GM18502 (cell line): ENCODE results near the gene ARGLU1.
A peak's percentile ranks its signal among the peaks of the same experiment; 100 is the strongest.

ENCODE experiments used
- ATAC-seq: cut with Tn5 transposase; IDR thresholded peaks from one replicate; pipeline ENCODE4 v1.9.1; 2021; ENCODE audit warnings: mild to moderate bottlenecking; ENCODE audit not compliant: unreplicated experiment, poor library complexity

ARGLU1 gene

DNA sequence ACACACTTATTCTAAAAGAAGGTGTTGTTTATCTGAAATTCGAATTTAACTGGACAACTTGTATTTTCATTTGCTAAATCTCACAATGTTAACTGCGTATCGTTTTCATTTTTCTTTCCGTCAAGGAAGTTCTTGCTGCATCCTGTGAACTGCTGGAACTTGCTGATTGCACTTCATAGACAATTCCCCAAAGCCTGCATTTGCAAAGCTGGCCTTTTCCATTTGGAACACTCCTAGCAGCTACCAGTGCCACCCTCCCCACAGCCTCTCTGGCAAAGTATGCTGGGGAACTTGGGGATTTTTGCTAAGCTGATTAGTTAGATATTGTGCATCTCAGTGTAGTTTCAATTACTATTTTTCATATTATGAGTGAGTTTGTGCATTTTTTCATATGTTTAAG, 20.4 kb upstream of the ARGLU1 start:
- ATAC-seq: no peak

DNA sequence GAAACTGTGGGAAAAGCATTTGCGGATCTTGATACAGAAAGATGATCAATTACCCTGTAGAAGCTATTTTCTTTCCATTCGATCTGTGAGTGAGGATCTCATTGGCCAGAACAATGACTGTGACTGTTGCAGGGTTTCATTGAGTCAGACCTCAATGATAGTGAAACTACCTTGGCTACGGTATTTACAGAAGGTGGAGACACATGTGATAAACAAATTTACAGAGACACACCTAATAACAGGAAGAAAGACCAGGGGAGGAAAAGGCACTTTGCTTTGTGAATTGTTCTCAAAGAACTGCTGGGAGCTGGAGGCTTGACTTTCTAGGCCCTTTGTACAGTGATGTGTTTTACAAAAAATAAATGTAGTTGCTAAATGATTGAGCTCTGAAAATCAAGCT, 19.9 kb upstream of the ARGLU1 start:
- ATAC-seq: no peak

DNA sequence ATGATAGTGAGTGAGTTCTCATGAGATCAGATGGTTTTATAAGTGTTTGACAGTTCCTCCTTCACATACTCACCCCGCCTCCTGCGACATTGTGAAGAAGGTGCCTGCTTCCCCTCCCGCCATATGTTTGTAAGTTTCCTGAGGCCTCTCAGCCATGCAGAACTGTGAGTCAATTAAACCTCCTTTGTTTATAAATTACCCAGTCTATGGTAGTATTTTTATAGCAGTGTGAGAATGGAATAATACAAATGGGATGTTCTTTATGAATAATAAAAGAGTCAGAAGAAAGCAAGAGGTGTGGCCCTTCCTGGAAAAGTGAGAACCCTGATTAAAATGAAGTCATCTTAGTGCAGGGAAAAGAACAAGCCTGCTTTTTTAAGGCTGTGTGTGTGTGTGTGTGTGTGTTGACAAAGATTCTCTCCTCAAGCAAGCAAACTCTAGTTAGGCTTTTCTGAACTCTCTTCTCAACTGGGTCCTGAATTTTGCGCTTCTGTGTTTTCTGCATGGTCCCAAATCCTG, 18.8 kb upstream of the ARGLU1 start:
- no peak for ATAC-seq

DNA sequence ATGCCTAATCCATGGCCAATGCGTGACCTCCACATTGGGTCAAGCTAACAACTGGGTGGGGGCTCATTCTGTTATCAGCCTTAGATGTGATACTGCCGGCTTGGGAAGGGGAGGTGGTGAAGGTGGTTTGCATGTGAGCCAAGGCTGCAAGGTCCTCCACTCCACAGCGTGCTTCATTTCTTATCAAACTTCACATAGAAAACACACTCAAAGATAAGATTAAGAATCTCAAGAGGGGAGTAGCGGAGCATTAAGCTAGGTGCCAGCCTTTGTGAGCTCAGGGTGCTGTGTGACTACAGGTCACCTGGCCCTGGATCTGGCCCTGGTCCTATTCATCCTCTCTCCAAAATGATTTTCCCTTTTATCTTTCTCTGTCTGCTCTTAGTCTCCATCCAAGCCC, 13.3 kb upstream of the ARGLU1 start:
- no peak for ATAC-seq

DNA sequence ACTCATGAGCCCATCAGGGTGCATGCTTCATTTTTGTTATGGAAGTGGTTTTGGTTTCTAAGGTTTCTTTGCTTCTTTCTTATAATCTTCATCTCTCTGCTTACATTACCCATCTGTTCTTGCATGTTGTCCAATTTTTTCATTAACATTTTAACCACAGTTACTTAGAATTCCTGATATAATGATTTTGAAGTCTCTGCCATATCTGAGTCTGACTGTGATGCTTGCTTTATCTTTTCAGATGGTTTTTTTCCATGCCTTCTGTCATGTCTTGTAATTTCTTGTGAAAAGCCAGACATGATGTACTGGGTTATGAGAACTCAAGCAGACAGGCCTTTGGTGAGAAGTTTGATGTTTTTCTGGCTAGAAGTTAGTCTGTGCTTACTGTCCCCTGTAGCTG, 8.0 kb upstream of the ARGLU1 start:
- ATAC-seq: no peak

DNA sequence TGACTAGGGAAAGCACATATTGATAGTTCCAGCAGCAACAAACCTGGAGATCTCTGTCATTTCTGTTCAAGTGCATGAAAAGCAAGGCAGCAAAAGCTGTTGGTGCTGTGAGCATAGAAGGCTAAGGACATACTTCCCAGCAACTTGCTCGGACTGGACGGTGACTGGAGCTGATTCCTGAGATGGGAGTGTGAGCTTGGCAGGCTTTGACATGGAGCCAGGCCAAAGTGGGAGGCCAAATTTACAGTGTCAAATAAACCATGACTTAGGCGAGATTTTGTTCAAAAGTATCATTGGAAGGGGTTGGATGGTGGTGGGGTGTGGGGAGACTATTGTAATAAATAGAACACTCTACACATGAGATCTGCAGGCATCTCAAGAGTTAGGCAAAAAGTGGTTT, 5.9 kb upstream of the ARGLU1 start:
- ATAC-seq: no peak

DNA sequence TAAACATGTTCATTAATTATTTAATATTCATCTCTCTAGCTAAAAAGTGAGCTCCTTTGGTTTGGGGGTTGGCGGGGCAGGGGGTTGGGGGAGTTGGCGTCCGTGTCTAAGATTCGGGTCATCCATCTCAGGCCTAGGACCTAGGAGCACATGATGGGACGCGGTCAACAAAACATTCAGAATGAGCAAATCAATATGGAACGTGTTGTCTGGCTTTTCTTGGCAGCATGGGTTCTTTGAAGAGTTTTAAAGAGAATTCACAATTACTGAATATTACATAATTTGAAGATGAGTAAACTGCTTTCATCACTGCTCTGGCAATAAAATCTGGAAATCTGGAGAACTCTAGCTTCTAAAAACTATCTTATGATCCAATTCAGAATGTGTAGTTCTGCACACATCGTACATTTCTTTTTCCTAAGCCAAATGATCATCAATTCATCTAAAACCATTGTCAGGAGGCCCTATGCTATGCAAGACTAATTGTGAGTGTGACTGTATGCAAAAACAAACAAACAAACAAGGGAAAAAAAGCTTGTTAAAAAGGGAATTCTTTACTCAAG, 5.4 kb upstream of the ARGLU1 start:
- no peak for ATAC-seq

DNA sequence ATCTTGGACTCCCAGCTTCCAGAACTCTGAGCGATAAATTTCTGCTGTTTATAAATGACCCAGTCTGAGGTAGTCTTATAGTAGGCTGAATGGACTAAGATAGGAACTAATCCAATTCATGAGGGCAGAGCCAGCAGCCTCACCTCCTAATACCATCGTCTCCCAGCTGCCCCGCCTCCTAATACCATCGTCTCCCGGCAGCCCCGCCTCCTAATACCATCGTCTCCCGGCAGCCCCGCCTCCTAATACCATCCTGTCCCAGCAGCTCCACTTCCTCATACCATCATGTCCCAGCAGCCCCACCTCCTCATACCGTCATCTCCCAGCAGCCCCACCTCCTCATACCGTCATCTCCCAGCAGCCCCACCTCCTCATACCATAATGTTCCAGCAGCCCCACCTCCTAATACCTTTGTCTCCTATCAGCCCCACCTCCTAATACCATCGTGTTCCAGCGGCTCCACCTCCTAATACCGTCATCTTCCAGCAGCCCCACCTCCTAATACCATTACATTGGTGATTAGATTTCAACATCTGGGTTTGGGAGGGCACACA, 2.4 kb upstream of the ARGLU1 start:
- ATAC-seq: peak; percentile 55

DNA sequence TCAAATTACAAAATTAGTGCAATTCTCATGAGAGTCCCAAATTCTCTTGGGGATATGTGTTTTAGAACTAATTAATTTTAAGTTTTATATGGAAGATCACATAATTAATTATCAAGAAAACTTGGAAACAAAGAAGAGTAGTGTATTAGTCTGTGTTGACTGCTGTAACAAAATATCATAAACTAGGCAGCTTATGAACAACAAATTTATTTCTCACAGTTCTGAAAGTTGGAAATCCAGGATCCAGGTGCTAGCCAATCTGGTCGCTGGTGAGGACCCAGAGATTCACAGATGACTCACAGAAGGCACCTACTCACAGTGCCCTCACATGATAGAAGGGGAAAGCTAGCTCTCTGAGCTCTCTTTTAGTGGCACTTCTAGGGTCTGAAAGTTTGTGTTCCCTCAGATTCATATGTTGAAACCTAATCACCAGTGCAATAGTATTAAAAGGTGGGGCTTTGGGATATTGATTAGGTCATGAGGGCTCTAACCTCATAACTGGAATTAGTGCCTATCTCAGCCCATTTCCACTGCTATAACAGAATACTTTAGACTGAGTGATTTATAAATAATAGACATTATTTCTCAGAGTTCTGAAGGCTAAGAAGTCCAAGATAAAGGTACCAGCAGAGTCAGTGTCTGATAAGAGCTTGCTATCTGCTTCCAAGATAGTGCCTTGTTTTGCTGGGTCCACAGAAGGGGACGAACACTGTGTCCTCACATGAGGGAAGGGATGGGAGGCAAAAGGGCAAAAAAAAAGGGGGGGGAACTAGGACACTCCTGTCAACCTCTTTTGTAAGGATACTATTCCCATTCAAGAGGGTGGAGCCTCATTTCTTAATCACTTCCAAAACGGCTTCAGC, 1.5 kb upstream of the ARGLU1 start:
- ATAC-seq: no peak

DNA sequence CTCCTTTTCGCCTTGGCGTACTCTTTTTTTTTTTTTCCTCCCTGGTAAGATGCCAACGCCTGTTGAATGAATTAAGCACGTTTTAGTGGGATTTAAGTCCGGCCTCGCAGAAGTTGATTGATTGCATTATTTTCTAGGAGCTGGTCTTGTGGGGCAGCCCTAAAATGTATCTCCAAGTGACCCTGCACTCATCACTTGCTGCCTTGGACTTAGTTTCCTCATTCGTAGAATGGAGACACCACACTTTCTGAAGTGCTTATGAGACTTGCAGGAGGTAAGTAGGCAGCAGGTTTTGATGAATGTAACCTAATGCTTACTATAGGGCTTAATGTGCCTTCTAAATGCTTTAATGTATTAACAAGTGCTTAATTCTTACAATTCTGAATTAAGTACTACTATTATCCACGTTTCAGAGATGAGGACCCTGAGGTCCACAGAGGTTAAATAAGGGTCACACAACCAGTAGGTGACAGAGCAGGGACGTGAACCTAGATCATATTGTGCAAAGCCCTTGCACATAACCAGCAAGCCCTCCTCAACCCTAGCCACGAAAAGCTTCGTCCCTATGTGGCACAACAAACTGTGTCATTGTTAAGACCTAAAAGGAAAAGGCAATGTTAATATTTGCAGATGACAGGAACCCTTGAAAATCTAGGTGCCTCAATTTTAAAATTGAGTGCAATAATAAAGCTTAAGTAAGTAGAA, 514 bp upstream of the ARGLU1 start:
- peak; percentile 36 for ATAC-seq

DNA sequence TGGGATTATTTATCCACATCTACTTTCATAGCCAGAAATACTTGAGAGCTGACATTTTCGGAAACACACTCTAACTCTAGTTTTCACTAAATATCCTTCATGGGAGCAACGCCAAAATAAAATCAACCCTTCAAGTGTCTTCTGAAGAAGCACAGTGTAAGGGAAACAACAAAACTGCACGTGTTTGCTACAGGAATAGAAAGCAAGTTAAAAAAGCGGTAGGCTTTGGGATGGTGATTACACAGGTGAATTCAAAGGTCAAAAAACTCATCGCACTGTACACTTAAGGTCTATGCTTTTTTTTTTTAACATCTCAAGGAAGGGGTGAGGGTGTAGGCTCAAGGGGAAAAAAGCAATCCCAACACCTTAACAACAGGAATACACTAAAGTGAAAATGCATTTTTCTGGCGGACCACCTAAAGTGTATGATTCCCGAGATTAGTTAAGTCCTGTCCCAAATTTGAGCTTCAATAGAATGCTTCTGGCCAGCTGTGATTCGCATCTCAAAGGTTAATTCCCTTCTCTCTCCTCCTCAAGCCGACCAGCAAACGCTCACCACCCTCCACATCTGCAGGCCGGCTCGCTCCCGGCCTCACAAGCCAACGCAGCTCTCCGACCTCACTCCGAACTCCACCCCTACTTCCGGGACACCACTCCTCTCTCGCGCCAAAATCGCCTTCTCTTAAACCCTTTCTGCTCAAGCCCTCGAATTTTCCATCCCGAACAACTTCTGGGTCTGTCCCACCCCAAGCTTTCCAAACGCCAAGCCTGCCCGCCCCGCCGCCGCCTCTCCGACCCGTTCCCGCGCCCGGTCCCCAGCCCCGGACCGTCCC, 1.1 kb downstream of the ARGLU1 start:
- ATAC-seq: peak; percentile 37

DNA sequence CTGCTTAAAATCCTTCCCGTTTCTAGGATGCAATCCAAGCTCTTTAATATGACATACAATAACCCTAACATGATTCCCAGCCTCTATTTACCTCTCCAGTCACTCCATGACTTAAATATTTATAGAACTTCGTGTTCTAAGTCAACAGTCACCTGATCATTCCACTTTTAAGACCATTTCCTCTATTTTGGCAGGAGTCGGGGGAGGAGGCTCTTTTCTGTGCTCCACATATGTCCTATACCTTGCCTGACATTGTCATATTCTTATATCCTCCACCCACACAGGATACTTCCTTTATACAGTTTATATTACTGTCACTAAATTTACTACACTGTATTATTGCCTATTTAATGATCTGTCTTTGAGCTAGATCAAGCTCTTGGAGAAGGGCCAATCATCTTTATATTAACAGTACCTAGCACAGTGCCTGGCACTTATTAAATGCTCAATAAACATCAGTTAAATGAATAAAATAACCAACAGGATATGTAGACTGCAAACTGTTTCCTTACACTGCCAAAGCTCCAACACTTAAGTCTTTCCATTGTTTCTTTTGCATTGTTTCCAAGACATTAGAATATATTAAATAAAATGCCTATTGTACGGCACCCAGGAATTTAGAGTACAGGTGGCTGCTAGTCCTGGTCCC, 2.7 kb downstream of the ARGLU1 start:
- no peak for ATAC-seq

DNA sequence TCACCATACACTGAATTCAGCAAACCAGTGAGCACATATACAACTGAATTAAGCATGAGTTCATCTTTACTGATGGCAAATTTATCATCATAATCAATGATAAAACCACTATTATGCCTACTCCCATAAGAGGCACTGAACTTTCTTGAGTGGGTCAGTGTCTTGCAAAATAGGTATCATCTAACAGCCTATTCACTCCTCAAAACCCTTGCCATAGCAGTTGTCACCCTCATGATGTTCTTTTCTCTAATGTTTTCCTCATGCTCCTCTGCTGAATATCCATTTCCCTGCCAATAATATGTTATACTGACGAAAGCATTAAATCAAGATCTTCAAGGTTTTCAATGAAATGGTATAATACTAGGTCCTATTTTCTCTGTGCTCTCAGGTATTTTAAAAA, 5.6 kb downstream of the ARGLU1 start:
- no peak for ATAC-seq

DNA sequence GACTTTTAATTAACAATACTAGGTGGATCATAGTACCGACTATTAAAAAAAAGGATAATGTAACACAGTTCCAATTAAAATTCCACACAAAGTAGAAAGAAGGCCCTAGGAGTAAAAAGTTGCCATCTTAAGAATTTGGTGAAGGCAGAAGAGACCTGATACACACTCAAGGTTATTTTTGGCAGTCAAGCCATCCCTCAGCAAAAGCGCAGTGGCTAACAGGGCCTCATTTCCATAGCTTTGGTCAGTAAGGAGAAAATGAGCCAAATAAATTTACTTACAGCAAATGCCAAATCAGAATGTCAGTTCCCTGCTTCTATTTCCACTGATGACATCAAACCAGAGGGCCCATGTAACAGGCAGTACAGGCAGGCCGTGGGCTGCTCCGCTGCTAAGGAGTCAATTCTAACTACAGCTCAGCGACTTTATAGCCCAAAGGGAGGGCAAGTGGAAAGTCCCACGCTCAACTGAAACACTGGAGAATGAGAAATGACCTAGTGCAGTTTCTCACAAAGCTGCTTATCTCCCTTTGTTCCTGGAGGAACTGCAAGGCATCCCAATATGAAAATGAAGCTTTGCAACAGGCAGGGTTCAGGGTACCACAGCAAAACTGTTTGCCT, 6.3 kb downstream of the ARGLU1 start:
- ATAC-seq: peak; percentile 87

DNA sequence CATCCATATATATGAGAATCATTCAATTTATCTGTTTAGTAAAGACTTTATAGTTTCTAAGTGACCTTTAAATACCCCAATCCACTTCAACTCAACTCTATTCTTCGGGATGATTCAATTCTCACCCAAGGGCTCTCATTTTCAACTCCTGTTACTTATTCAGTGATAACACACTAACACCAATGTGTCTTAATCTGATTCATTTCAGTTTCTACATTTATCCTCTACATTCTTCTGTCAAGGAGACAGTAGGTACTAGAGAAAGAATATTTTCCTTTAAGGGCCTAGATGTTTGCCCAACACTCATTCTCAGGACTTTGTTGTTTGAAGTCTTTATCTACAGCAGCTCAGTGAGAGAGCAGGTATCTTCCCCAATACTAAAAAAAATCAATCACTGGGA, 7.1 kb downstream of the ARGLU1 start:
- ATAC-seq: peak; percentile 43

DNA sequence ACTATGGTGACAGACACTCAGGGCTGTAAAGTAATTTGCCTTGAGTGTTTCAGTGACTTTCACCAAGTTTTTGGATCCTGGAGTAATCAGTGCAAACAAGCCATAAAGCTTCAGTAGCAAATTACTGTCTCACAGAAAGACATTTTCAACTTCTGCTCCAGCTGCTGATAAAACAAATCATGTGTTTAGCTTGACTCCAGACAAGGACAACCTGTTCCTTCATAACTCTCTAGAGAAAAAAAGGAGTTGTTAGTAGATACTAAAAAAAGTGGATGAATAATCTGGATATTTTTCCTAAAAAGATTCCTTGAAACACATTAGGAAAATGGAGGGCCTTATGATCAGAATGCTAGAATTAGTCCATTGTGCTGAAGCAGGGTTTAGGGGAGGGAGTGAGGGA, 9.4 kb downstream of the ARGLU1 start:
- no peak for ATAC-seq

DNA sequence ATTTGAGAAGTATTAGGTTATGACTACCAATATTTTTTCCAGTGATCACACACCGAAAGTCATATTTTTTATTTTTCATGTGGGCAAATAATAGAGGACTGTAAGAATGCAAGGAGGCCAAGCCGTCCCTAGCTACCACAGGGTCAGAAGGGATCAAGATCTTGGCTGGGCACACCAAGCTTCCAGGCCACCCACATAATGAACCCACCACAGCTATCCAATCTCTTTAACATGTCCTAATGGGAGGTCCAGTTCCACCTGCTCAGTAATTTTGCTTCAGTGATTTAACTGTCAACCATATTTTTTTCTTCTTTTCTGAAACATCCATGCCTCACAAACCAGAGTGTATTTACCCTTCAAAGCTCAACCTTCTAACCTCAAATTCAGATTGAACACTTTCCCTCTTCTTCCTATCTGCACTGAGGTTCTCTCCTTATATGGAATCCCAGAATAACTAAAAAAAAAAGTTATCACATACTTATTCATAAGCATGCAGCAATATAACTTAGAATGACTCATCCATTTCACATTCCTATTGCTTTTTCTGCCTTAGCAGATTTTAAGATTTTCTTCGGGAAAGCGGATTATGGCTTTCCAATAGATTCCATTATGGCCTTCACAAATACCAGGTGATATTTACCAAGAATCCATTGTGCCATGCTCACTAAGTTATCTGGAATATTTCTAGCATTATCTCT, 12.2 kb downstream of the ARGLU1 start:
- ATAC-seq: no peak

DNA sequence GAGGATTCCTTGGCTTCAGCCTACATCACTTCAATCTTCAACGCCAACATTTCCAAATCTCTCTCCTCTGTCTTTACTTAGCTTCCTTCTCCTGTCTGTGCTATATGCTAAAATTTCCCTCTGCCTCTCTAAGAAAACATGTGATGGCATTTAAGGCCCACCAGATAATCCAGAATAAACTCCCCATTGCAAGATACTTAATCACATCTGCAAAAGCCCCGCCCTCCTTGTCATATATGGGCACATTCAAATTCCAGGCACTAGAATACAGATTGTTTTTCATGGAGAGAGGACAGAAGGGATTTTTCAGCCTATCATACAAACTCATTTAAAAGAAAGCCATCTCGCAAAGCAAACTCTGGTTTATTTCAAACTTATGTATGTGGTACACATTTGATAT, 16.2 kb downstream of the ARGLU1 start:
- ATAC-seq: no peak

DNA sequence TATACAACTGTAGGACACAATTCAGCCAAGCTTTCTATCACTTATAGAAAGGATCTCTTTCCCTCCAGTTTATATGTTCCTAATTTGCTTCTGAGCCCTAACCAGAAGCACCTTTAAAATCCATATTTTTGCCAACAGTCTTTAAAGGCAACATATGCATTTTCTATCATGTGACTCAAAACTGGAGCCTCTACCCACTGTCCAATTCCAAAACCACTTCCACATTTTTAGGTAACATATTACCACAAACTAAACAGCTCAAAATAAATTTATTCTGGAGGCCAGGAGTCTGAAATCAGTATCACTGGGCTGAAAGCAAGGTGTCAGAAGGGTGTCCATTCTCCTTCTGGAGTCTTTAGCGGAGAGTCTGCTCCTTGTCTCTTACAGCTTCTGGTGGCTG, 16.6 kb downstream of the ARGLU1 start:
- ATAC-seq: no peak
